Ovary (tissue), 9 donors: ENCODE results near the gene EFNA4. TPM values are rescaled to one million over a fixed set of nuclear protein-coding genes. Genes with fewer than 3 reads are reported as not detected.

Experiments used
- DNase-seq, 5 donors: peaks; one replicate each; pipeline ENCODE4 v3.0.0-alpha.2; 2019 to 2020
- H3K27ac ChIP-seq, 2 donors: fragments of 200-600 bp; one replicate each; pipeline versions ENCODE4 v1.5.1 to v1.8.0; 2019 to 2022
- H3K27me3 ChIP-seq: fragments of 200-600 bp; one replicate; pipeline ENCODE4 v1.8.0; 2022
- H3K36me3 ChIP-seq: fragments of 200-600 bp; sonication (generic); one replicate; pipeline ENCODE4 v1.5.1; 2019
- H3K4me1 ChIP-seq: one replicate; pipeline ENCODE4 v1.8.1; 2013; ENCODE audit warnings: mild to moderate bottlenecking, moderate library complexity; ENCODE audit not compliant: insufficient read depth
- H3K4me3 ChIP-seq: fragments of 200-600 bp; sonication (generic); one replicate; pipeline ENCODE4 v1.5.1; 2017
- H3K9me3 ChIP-seq, 2 donors: fragments of 200-600 bp in 1 of 2; sonication (generic) in 1 of 2; one replicate each; pipeline versions ENCODE4 v1.5.1 to v1.8.1; 2013 to 2019; ENCODE audit warnings: mild to moderate bottlenecking in 1 of 2, moderate library complexity in 1 of 2
- EP300 ChIP-seq: sonication (generic); formaldehyde crosslinking; IDR thresholded peaks from one replicate; pipeline ENCODE4 v1.6.1; 2017; ENCODE audit warnings: antibody characterized with exemption
- POLR2A ChIP-seq: fragments of 450-650 bp; IDR thresholded peaks from one replicate; pipeline ENCODE4 v1.6.1; 2017; ENCODE audit warnings: antibody characterized with exemption, mild to moderate bottlenecking, moderate library complexity
- WGBS, 3 donors: extraction: QIAGEN DNeasy Blood & Tissue Kit in 1 of 3; methylation state at CpG; one replicate each; pipeline versions ENCODE4 v1.1.5 to v1.1.7; 2013 to 2017; 5-methylcytosine and 5-hydroxymethylcytosine counted together
- intact Hi-C, 4 donors: fragments of 100-400 bp; cut with DNase I; formaldehyde crosslinking; loops; one replicate each; pipeline versions ENCODE4 v1.11.0 to v1.15.1; 2022 to 2023
- polyA plus RNA-seq, 2 donors: library from polyadenylated mRNA; stranded (reverse); fragments of 200-250 nt in 1 of 2; fragments of 350-450 nt in 1 of 2; fragmentation: Illumina TruSeq in 1 of 2; extraction: RNeasy Lipid Tissue Mini Kit (QIAGEN cat#74804) in 1 of 2; gene quantifications; one replicate each; pipeline ENCODE4 v1.2.3, GENCODE V29; 2013 to 2014
- total RNA-seq, 7 donors: library from RNA; depleted of rRNA in 2 of 7; stranded (reverse); fragments of >200 nt in 2 of 7; fragmentation: NEBNext Ultra II Directional in 3 of 7; extraction: Animal tissue kit (Norgen Biotek cat#: 25700) in 3 of 7; gene quantifications; one replicate each; pipeline versions ENCODE4 v1.1.0 to v1.2.4, GENCODE V29; 2016 to 2023
- TF ChIP-seq, protein P1 (sequence below), 3 donors: fragments of 450-650 bp in 2 of 3; fragments of 200-600 bp in 1 of 3; IDR thresholded peaks; one replicate each; pipeline versions ENCODE4 v1.5.1 to v1.8.0; 2016 to 2022; ENCODE audit warnings: antibody characterized with exemption in 3 of 3, mild to moderate bottlenecking in 1 of 3
- donor health status: DM: no; HTN: no; CAD: no; lungs with moderate emphysema.
- donor health status: DM: no; HTN: no; CAD: no.
- donor health status: Bipolar disorder and iron deficiency.
- donor health status: DM: yes; HTN: yes; CAD: no.
- donor health status: DM: no; HTN: no; CAD: no.
- donor health status: DM: yes; HTN: yes; CAD: no.

The EFNA4 gene
- total and polyA plus RNA-seq, 9 donors: 7.3 to 14.1 (median 10.6) TPM

DNA sequence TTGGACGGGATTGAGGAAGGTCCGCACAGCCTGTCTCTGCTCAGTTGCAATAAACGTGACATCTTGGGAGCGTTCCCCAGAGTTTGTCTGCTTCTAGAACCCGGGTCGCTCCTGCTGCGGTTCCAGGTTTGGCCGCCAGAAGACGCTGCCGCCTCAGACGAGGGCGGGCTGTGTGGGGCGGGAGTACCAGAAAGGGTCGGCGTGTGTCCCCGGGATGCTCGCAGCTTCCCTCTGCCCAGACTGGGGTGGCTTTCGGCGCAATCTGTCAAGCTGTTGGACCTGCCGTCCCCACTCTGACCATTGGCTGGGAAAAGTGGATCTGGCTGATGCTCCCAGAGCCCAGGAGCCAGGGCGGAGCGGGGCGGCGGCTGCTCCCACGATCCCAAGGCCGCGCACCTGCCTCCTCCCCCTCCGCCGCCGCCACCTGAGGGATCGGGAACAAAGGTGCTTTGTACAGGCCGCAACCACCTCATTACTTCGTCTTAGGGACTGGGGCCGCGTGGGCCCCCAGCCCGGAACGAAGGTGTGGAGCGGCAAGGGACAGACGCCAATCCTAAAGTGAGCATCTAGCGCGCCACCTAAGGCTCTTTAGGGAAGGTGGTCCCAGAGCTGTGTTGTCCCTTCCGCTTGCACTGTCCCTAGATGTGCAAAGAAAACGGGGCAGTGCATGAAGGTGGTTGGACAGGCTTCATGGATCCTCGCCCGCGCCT is 683 bp upstream of the EFNA4 start:
- Histone ChIP-seq H3K27me3 (no peaks in the 10 kb centered on the region), H3K4me1 (peaks cover 7% of the 10 kb centered on the region), H3K36me3 (no peaks in the 10 kb centered on the region), H3K9me3 (no peaks in the 10 kb centered on the region), H3K4me3 (peak overlapping the region; percentile 75), H3K27ac (peak overlapping the region; percentile 71 to 81)
- WGBS, 3 donors: 4 to 8% (median 8%) methylated on average over 45 to 46 of the region's 46 CpGs
- TF ChIP-seq EP300 (no peak), POLR2A (no peak)
- TF ChIP-seq, protein P1, sequence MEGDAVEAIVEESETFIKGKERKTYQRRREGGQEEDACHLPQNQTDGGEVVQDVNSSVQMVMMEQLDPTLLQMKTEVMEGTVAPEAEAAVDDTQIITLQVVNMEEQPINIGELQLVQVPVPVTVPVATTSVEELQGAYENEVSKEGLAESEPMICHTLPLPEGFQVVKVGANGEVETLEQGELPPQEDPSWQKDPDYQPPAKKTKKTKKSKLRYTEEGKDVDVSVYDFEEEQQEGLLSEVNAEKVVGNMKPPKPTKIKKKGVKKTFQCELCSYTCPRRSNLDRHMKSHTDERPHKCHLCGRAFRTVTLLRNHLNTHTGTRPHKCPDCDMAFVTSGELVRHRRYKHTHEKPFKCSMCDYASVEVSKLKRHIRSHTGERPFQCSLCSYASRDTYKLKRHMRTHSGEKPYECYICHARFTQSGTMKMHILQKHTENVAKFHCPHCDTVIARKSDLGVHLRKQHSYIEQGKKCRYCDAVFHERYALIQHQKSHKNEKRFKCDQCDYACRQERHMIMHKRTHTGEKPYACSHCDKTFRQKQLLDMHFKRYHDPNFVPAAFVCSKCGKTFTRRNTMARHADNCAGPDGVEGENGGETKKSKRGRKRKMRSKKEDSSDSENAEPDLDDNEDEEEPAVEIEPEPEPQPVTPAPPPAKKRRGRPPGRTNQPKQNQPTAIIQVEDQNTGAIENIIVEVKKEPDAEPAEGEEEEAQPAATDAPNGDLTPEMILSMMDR (IDR thresholded peaks at IDR 0.05): peak; percentile 32 to 60 (median 50)
- DNase-seq: peak in 4 of 5 donors; percentile 52 to 74 (median 68)
- intact Hi-C loops: loop anchor here in 3 of 4 donors (5.0 to 10.0 kb wide), 2 partner anchors 106 to 278 kb away; partner anchors contain the start of gene PBXIP1 (in 2 of the 3)

DNA sequence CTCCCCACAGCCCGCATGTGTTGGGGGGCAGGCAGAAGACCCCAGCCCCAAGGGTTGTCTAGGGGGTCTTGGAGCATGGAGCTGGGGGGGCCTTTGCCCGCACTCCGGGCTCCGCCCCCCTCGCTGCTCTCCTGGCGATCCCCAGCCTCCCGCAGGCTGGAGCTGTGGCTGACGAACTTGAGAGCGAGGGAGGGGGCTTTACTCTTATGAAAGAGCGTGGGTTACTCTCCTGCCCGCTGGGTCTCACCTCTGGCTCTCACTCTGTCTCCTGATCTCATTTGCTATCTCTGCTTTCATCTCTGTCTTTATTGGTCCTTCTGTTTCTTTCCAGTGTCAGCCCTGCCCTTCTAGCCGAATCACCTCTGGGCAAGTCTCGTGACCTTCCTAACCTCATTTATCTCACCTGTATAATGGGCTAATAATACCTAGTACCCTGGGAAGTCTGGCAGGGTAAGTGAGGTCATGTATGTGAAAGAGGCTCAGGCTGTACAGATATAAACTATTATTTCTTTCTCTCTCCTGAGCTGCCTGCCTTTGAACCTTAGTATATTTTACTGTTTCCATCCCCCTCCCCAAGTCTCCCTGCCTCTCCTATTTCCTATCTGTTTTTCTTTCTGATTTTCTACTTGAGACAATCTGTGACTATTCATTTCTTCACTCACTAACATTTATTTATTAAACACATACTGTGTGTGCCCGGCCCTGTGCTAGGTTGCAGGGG is 731 bp downstream of the EFNA4 start:
- intact Hi-C loops: loop anchor here in 3 of 4 donors (5.0 to 10.0 kb wide), 2 partner anchors 107 to 279 kb away; partner anchors contain the start of gene PBXIP1 (in 2 of the 3)
- DNase-seq: peak in 2 of 5 donors; percentile 53 to 58
- H3K4me1 ChIP-seq: peaks cover 7% of the 10 kb centered on the region

DNA sequence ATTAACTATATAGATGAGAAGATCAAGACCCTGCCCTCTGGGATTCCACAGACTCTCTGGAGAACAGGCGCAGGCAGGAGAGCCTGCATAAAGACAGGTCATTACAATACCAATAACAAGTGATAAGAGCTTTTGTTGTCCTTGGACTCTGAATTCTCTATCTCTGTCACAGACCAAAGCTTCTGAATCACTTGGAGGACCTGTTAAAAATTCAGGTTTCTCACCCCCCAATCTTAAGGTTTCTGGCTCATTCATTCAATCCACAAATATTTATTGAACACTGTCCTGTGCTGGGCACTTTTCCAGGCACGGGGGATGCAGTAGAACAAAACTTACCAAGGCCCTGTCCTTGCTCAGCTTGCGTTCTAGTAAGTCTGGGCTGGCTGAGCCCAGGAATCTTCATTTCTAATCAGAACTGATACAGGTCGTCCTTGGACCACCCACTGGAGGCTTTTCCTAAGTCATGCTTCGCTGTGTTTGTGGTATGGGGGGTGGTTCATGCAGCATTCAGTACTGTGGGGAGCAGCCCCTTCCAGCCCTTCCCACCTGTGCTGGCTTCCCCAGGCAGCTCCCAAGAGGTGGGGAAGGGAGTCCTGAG is 1.4 kb downstream of the EFNA4 start:
- no peak overlapping the region for H3K27ac ChIP-seq
- peaks cover 7% of the 10 kb centered on the region for H3K4me1 ChIP-seq
- intact Hi-C loops: loop anchor here in 3 of 4 donors (5.0 to 10.0 kb wide), 2 partner anchors 108 to 280 kb away; partner anchors contain the start of gene PBXIP1 (in 2 of the 3)
- WGBS, 3 donors: 28 to 52% (median 37%) methylated on average over 5 of the region's 5 CpGs
- no peaks in the 10 kb centered on the region for H3K36me3 ChIP-seq
- H3K27me3 ChIP-seq: no peaks in the 10 kb centered on the region
- TF ChIP-seq POLR2A: no peak
- TF ChIP-seq, protein P1 (IDR thresholded peaks at IDR 0.05): no peak
- TF ChIP-seq EP300: no peak
- H3K9me3 ChIP-seq: no peaks in the 10 kb centered on the region
- DNase-seq: no peak
- H3K4me3 ChIP-seq: no peak overlapping the region

More for the DNA sequence above, 731 bp downstream of the EFNA4 start:
- H3K27ac ChIP-seq: peak overlapping the region; percentile 71 to 81
- no peaks in the 10 kb centered on the region for H3K36me3 ChIP-seq
- no peaks in the 10 kb centered on the region for H3K27me3 ChIP-seq
- TF ChIP-seq POLR2A (no peak), EP300 (no peak)
- TF ChIP-seq, protein P1 (IDR thresholded peaks at IDR 0.05): no peak
- no peaks in the 10 kb centered on the region for H3K9me3 ChIP-seq
- peak overlapping the region; percentile 75 for H3K4me3 ChIP-seq
- 6 to 12% (median 9%) methylated on average over 12 to 14 of the region's 14 CpGs for WGBS, 3 donors

DNA sequence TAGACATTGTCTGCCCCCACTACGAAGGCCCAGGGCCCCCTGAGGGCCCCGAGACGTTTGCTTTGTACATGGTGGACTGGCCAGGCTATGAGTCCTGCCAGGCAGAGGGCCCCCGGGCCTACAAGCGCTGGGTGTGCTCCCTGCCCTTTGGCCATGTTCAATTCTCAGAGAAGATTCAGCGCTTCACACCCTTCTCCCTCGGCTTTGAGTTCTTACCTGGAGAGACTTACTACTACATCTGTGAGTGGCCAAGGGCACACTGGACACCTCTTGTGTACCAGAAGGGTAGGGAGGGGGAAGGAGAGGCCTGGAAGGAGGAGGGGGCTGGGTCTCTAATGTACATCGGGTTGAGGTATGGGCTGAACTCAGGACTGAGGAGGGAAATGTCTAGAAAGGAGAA is 3.2 kb downstream of the EFNA4 start:
- no peak for DNase-seq
- Histone ChIP-seq H3K27me3 (no peaks in the 10 kb centered on the region), H3K36me3 (no peaks in the 10 kb centered on the region), H3K27ac (no peak overlapping the region), H3K9me3 (no peaks in the 10 kb centered on the region), H3K4me3 (no peak overlapping the region), H3K4me1 (peaks cover 8% of the 10 kb centered on the region)
- intact Hi-C loops: loop anchor here in 1 of 4 donors (10.0 kb wide), 1 partner anchor 282 kb away; no protein-coding TSS in a partner anchor
- TF ChIP-seq POLR2A (no peak), EP300 (no peak)
- TF ChIP-seq, protein P1 (IDR thresholded peaks at IDR 0.05): no peak
- 82 to 87% (median 84%) methylated on average over 8 of the region's 8 CpGs for WGBS, 3 donors
